Trophoblast cell (in vitro differentiated cells and primary cell): ENCODE results near the gene DAGLB.

Source experiments
- DNase-seq, 2 donors: peaks; one replicate each; pipeline ENCODE4 v3.0.0-alpha.2; 2016
- H2AFZ ChIP-seq: 2 replicates; pipeline ENCODE4 v1.6.1; 2013; ENCODE audit warnings: low read length, moderate library complexity, mild to moderate bottlenecking; ENCODE audit not compliant: insufficient read depth, poor library complexity
- H2AK5ac ChIP-seq: 2 replicates; pipeline ENCODE4 v1.6.1; 2013; ENCODE audit warnings: mild to moderate bottlenecking, low read length
- H2BK120ac ChIP-seq: 2 replicates; pipeline ENCODE4 v1.6.1; 2013; ENCODE audit warnings: low read length, mild to moderate bottlenecking, moderate library complexity; ENCODE audit not compliant: insufficient read depth, poor library complexity
- H2BK12ac ChIP-seq: 2 replicates; pipeline ENCODE4 v1.6.1; 2013; ENCODE audit warnings: mild to moderate bottlenecking, low read length, moderate library complexity
- H2BK5ac ChIP-seq: 2 replicates; pipeline ENCODE4 v1.6.1; 2013; ENCODE audit warnings: low read length, low read depth, moderate library complexity, mild to moderate bottlenecking; ENCODE audit not compliant: poor library complexity
- H3K14ac ChIP-seq: 2 replicates; pipeline ENCODE4 v1.6.1; 2013; ENCODE audit warnings: mild to moderate bottlenecking, low read length
- H3K18ac ChIP-seq: 2 replicates; pipeline ENCODE4 v1.6.1; 2013; ENCODE audit warnings: mild to moderate bottlenecking, low read length
- H3K23ac ChIP-seq: 2 replicates; pipeline ENCODE4 v1.6.1; 2013; ENCODE audit warnings: low read length
- H3K27ac ChIP-seq: 2 replicates; pipeline ENCODE4 v1.5.1; 2013; ENCODE audit warnings: low read depth, mild to moderate bottlenecking, inconsistent platforms, low read length, moderate library complexity
- H3K27me3 ChIP-seq: 2 replicates; pipeline ENCODE4 v1.6.1; 2013; ENCODE audit warnings: inconsistent platforms, mild to moderate bottlenecking, low read length, moderate library complexity; ENCODE audit not compliant: insufficient read depth
- H3K36me3 ChIP-seq, 2 experiments: 1 replicate in 1 of 2; 2 replicates in 1 of 2; pipeline ENCODE4 v1.6.1; 2013; ENCODE audit warnings: low read length in 2 of 2, mild to moderate bottlenecking in 2 of 2, moderate library complexity in 1 of 2; ENCODE audit not compliant: insufficient read depth in 2 of 2, control insufficient read depth in 1 of 2
- H3K4ac ChIP-seq: 2 replicates; pipeline ENCODE4 v1.6.1; 2013; ENCODE audit warnings: low read depth, mild to moderate bottlenecking, low read length, moderate library complexity
- H3K4me1 ChIP-seq, 2 experiments: 1 replicate in 1 of 2; 2 replicates in 1 of 2; pipeline ENCODE4 v1.6.1; 2013; ENCODE audit warnings: low read length in 2 of 2, mild to moderate bottlenecking in 2 of 2, moderate library complexity in 1 of 2; ENCODE audit not compliant: insufficient read depth in 2 of 2, control insufficient read depth in 1 of 2
- H3K4me2 ChIP-seq: 2 replicates; pipeline ENCODE4 v1.6.1; 2013; ENCODE audit warnings: inconsistent platforms, mild to moderate bottlenecking, low read length, moderate library complexity
- H3K4me3 ChIP-seq: 2 replicates; pipeline ENCODE4 v1.5.1; 2013; ENCODE audit warnings: mild to moderate bottlenecking, low read depth, low read length, inconsistent platforms
- H3K79me1 ChIP-seq: one replicate; pipeline ENCODE4 v1.6.1; 2013; ENCODE audit warnings: low read length
- H3K79me2 ChIP-seq: 2 replicates; pipeline ENCODE4 v1.6.1; 2013; ENCODE audit warnings: low read length, mild to moderate bottlenecking; ENCODE audit not compliant: control insufficient read depth, insufficient read depth, poor library complexity
- H3K9ac ChIP-seq: 2 replicates; pipeline ENCODE4 v1.6.1; 2013; ENCODE audit warnings: mild to moderate bottlenecking, low read length
- H3K9me3 ChIP-seq: 2 replicates; pipeline ENCODE4 v1.6.1; 2013; ENCODE audit warnings: low read depth, mild to moderate bottlenecking, control low read depth, inconsistent platforms, low read length; ENCODE audit not compliant: insufficient read depth
- H4K12ac ChIP-seq: 2 replicates; pipeline ENCODE4 v1.6.1; 2013; ENCODE audit warnings: low read depth, mild to moderate bottlenecking, low read length, moderate library complexity
- H4K8ac ChIP-seq: 2 replicates; pipeline ENCODE4 v1.6.1; 2013; ENCODE audit warnings: low read depth, mild to moderate bottlenecking, low read length, moderate library complexity
- H4K91ac ChIP-seq: one replicate; pipeline ENCODE4 v1.6.1; 2013; ENCODE audit warnings: low read depth, mild to moderate bottlenecking, low read length, moderate library complexity
- WGBS: extraction: QIAGEN DNeasy Blood & Tissue Kit; methylation state at CpG from one replicate; pipeline ENCODE4 v1.1.7; 2013; ENCODE audit warnings: missing lambda C conversion rate; ENCODE audit not compliant: insufficient read length, insufficient coverage; ENCODE audit errors: extremely low coverage; 5-methylcytosine and 5-hydroxymethylcytosine counted together

Gene DAGLB

DNA sequence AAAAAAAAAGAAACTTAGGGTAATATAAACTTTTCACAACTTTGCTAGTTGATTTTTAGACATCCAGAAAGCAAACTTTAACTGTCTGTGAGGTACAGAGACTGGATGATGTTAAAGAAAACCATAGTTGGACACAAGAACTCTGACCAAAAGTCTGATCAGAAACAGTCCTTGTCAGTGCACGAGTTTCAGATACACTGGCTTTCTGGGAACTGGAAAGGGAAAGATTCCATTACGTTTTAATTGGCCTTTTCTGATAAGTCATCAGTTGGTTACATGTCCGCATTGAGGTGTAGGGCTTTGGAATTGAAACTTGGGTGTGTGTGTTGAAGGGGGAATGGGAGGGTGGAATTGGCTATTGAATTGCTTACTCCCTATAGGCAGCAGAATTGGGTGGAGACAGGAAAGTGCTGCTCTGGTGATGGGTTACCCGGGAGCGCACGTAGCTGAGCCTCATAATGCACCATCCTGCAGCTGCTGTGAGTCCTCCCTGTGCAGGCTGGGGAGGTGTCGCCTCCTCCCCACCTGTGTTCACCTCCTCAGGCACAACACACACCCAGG is 59.9 kb downstream of the DAGLB start:
- Histone ChIP-seq H2BK12ac (no peak overlapping the region), H2BK5ac (no peak overlapping the region), H3K4me3 (no peak overlapping the region), H4K91ac (no peak overlapping the region), H3K4me1 (peaks cover 20 to 22% of the 10 kb centered on the region in 2 experiments), H4K12ac (no peak overlapping the region), H3K79me1 (peaks cover 10% of the 10 kb centered on the region), H3K27me3 (no peaks in the 10 kb centered on the region), H2AFZ (no peak overlapping the region), H3K4ac (peak overlapping the region; percentile 61), H2BK120ac (no peak overlapping the region), H3K14ac (no peak overlapping the region), H3K23ac (no peak overlapping the region), H3K18ac (no peak overlapping the region), H3K9ac (no peak overlapping the region), H4K8ac (no peak overlapping the region), H3K36me3 (peaks cover 18 to 21% of the 10 kb centered on the region in 2 experiments), H3K4me2 (no peak overlapping the region), H2AK5ac (no peak overlapping the region), H3K79me2 (peaks cover 18% of the 10 kb centered on the region), H3K27ac (no peak overlapping the region), H3K9me3 (no peaks in the 10 kb centered on the region)
- no CpG with 5 or more reads among the region's 7 CpGs for WGBS
- DNase-seq: no peak

DNA sequence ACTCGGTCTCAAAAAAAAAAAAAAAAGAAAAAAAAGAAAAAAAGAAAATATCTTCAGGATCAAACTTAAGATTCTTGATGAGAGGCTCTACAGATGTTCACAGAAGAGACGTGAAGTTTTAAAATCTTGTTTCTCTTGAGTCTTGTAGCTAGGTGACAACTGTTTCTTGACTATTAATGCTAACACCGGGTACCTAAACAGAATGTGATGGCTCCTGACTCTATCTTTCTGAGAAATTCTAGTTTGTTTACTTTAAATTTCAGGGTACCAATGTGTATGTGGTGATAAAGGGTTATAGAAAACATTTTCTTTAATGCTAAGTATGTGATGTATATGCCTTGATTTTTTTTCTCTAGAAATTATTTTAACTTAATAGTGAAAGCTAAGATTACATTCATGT is 61.0 kb downstream of the DAGLB start:
- H3K4me2 ChIP-seq: no peak overlapping the region
- DNase-seq: no peak
- no peak overlapping the region for H3K9ac ChIP-seq
- H3K27ac ChIP-seq: no peak overlapping the region
- no peak overlapping the region for H2BK12ac ChIP-seq
- H2AFZ ChIP-seq: no peak overlapping the region
- no peak overlapping the region for H4K91ac ChIP-seq
- H3K4me3 ChIP-seq: no peak overlapping the region
- peaks cover 23% of the 10 kb centered on the region for H3K79me2 ChIP-seq
- H3K18ac ChIP-seq: no peak overlapping the region
- peak overlapping the region; percentile 80 for H3K4ac ChIP-seq
- no peak overlapping the region for H4K12ac ChIP-seq
- no peak overlapping the region for H2AK5ac ChIP-seq
- no peak overlapping the region for H3K14ac ChIP-seq
- H2BK5ac ChIP-seq: no peak overlapping the region
- peaks cover 16 to 21% of the 10 kb centered on the region in 2 experiments for H3K36me3 ChIP-seq
- no peaks in the 10 kb centered on the region for H3K9me3 ChIP-seq
- no peak overlapping the region for H2BK120ac ChIP-seq
- H3K4me1 ChIP-seq: peaks cover 18 to 20% of the 10 kb centered on the region in 2 experiments
- no peaks in the 10 kb centered on the region for H3K27me3 ChIP-seq
- no peak overlapping the region for H4K8ac ChIP-seq
- H3K79me1 ChIP-seq: peaks cover 10% of the 10 kb centered on the region
- no CpG with 5 or more reads among the region's 3 CpGs for WGBS
- no peak overlapping the region for H3K23ac ChIP-seq

DNA sequence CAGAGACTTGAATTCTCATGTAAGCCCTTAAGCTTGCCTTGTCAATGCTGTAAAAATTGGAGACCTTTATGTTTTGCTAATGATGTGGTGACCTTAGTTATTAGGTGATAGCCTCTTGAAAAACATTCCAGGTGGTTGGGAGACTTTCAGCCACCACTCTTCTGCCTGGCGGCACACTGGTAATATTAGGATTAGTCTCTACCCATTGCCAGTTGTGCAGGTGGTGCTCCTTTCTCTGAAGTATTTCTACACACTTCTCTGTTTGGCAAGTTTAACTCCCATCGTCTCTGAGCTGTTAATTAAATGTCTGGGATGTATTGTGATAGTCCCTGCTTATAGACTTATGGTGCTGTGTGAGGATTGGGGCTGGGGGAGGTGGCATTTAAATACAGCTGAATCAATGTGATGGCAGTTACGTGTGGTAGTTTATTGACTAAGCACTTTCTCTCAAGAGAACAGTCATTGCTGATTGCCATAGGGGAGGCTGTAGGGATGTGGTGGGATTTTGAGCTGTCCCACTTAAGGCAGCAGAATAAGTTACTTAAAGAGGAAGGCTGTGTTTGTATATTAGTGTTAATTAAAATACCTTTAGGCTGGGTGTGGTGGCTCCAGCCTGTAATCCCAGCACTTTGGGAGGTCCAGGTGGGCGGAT is 61.7 kb downstream of the DAGLB start:
- H2BK12ac ChIP-seq: peak overlapping the region; percentile 39

DNA sequence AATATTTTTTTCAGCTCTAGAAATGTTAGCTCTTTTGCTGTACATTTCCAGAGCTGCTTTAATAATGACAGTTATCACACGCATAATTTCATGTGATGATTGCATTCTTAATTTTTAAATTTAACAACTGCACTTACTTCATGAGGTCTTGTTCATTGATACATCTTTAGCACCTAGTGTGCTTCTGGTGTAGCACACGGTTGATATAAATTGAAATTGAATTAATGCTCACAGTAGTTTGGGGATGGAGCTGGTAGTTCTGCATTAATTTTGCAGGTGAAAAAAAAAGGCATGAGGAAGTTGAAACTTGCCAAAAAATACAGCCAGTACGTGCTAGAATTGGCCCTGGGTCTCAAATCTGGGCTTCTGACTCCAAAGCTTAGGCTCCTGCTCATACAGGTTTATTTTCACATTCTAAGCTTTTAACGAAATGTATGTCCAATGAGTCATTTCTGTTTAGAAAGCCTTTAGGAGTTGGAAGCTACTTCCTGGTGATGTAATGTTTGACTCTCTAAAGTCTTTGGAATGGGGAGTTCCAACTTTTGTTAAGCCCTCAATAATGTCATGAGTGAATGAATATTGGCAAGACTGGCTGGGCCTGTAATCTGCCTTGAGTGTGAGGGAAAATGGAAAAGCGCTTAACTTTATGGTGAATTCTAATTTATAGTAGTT is 62.5 kb downstream of the DAGLB start:
- Histone ChIP-seq H3K4ac (no peak overlapping the region), H3K14ac (no peak overlapping the region), H2BK120ac (no peak overlapping the region), H3K18ac (no peak overlapping the region), H3K23ac (no peak overlapping the region), H3K9ac (no peak overlapping the region), H2AK5ac (no peak overlapping the region), H2BK12ac (no peak overlapping the region), H3K27ac (peak overlapping the region; percentile 87), H3K4me1 (peaks cover 18 to 20% of the 10 kb centered on the region in 2 experiments), H3K9me3 (no peaks in the 10 kb centered on the region), H3K4me2 (peak overlapping the region; percentile 50), H4K8ac (no peak overlapping the region), H3K79me1 (peaks cover 10% of the 10 kb centered on the region), H3K79me2 (peaks cover 27% of the 10 kb centered on the region), H3K36me3 (peaks cover 16 to 17% of the 10 kb centered on the region in 2 experiments), H2AFZ (no peak overlapping the region), H4K91ac (no peak overlapping the region), H3K4me3 (no peak overlapping the region), H3K27me3 (no peaks in the 10 kb centered on the region), H4K12ac (no peak overlapping the region), H2BK5ac (no peak overlapping the region)
- peak; percentile 69 to 96 for DNase-seq
- WGBS: no CpG with 5 or more reads among the region's 5 CpGs

More for the DNA sequence above, 61.7 kb downstream of the DAGLB start:
- H3K4me1 ChIP-seq: peaks cover 18 to 20% of the 10 kb centered on the region in 2 experiments
- H3K4ac ChIP-seq: peak overlapping the region; percentile 97
- no peak overlapping the region for H4K91ac ChIP-seq
- peaks cover 16 to 19% of the 10 kb centered on the region in 2 experiments for H3K36me3 ChIP-seq
- H3K27me3 ChIP-seq: no peaks in the 10 kb centered on the region
- H3K79me1 ChIP-seq: peaks cover 10% of the 10 kb centered on the region
- H3K9ac ChIP-seq: no peak overlapping the region
- no CpG with 5 or more reads among the region's 4 CpGs for WGBS
- DNase-seq: no peak
- no peak overlapping the region for H4K12ac ChIP-seq
- H3K4me2 ChIP-seq: peak overlapping the region; percentile 24
- peak overlapping the region; percentile 29 for H3K18ac ChIP-seq
- H2BK120ac ChIP-seq: no peak overlapping the region
- H3K14ac ChIP-seq: no peak overlapping the region
- H3K79me2 ChIP-seq: peaks cover 24% of the 10 kb centered on the region
- H3K27ac ChIP-seq: peak overlapping the region; percentile 77
- H3K23ac ChIP-seq: no peak overlapping the region
- H2AFZ ChIP-seq: peak overlapping the region; percentile 13
- no peak overlapping the region for H3K4me3 ChIP-seq
- H2BK5ac ChIP-seq: peak overlapping the region; percentile 50
- H2AK5ac ChIP-seq: no peak overlapping the region
- no peak overlapping the region for H4K8ac ChIP-seq
- H3K9me3 ChIP-seq: no peaks in the 10 kb centered on the region
